ENCODE data around the gene CRABP1. TPM values are rescaled to one million over a fixed set of nuclear protein-coding genes. Genes with fewer than 3 reads are reported as not detected.

Gene CRABP1
- polyA plus RNA-seq, 1 donor from 2014 or later, result 7.0 TPM

DNA sequence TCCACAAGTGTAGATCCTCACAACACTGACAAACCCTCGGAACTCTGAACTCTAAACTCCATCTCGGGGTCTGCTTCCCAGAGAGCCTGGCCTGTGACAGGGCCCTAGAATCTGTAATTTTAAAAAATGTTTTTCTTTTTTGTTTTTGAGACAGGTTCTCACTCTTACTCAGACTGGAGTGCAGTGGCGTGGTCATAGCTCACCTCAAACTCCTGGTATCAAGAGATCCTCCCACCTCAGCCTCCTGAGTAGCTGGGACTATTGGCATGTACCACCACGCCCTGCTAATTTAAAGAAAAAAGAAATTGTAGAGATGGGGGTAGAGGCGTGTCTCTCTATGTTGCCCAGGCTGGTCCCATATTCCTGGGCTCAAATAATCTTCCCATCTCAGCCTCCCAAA lies 26.2 kb downstream of the CRABP1 start:
- no peak for TF ChIP-seq MXI1 (conservative IDR thresholded peaks at IDR 0.05; ENCODE audit: poor library complexity, severe bottlenecking)
- TF ChIP-seq, protein P1, sequence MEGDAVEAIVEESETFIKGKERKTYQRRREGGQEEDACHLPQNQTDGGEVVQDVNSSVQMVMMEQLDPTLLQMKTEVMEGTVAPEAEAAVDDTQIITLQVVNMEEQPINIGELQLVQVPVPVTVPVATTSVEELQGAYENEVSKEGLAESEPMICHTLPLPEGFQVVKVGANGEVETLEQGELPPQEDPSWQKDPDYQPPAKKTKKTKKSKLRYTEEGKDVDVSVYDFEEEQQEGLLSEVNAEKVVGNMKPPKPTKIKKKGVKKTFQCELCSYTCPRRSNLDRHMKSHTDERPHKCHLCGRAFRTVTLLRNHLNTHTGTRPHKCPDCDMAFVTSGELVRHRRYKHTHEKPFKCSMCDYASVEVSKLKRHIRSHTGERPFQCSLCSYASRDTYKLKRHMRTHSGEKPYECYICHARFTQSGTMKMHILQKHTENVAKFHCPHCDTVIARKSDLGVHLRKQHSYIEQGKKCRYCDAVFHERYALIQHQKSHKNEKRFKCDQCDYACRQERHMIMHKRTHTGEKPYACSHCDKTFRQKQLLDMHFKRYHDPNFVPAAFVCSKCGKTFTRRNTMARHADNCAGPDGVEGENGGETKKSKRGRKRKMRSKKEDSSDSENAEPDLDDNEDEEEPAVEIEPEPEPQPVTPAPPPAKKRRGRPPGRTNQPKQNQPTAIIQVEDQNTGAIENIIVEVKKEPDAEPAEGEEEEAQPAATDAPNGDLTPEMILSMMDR (IDR thresholded peaks at IDR 0.05; ENCODE audit: poor library complexity, severe bottlenecking), result no peak
- no peak for TF ChIP-seq POLR2AphosphoS5 (IDR thresholded peaks at IDR 0.05)
- no peak for TF ChIP-seq SMC3 (conservative IDR thresholded peaks at IDR 0.05; ENCODE audit: poor library complexity)
- TF ChIP-seq, protein P2, sequence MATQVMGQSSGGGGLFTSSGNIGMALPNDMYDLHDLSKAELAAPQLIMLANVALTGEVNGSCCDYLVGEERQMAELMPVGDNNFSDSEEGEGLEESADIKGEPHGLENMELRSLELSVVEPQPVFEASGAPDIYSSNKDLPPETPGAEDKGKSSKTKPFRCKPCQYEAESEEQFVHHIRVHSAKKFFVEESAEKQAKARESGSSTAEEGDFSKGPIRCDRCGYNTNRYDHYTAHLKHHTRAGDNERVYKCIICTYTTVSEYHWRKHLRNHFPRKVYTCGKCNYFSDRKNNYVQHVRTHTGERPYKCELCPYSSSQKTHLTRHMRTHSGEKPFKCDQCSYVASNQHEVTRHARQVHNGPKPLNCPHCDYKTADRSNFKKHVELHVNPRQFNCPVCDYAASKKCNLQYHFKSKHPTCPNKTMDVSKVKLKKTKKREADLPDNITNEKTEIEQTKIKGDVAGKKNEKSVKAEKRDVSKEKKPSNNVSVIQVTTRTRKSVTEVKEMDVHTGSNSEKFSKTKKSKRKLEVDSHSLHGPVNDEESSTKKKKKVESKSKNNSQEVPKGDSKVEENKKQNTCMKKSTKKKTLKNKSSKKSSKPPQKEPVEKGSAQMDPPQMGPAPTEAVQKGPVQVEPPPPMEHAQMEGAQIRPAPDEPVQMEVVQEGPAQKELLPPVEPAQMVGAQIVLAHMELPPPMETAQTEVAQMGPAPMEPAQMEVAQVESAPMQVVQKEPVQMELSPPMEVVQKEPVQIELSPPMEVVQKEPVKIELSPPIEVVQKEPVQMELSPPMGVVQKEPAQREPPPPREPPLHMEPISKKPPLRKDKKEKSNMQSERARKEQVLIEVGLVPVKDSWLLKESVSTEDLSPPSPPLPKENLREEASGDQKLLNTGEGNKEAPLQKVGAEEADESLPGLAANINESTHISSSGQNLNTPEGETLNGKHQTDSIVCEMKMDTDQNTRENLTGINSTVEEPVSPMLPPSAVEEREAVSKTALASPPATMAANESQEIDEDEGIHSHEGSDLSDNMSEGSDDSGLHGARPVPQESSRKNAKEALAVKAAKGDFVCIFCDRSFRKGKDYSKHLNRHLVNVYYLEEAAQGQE (IDR thresholded peaks at IDR 0.05; ENCODE audit: borderline replicate concordance), result no peak
- TF ChIP-seq RAD21 (conservative IDR thresholded peaks at IDR 0.05), result no peak
- no peak for TF ChIP-seq EP300 (conservative IDR thresholded peaks at IDR 0.05; ENCODE audit: poor library complexity, severe bottlenecking)
- no peak for TF ChIP-seq TAF1 (IDR thresholded peaks at IDR 0.05; ENCODE audit: low read depth)
- no peak for TF ChIP-seq EZH2 (IDR thresholded peaks at IDR 0.05; ENCODE audit: borderline replicate concordance, insufficient read depth, low read length, poor library complexity, severe bottlenecking)
- no peak overlapping the region for H3K4me3 ChIP-seq (ENCODE audit: low read length)

DNA sequence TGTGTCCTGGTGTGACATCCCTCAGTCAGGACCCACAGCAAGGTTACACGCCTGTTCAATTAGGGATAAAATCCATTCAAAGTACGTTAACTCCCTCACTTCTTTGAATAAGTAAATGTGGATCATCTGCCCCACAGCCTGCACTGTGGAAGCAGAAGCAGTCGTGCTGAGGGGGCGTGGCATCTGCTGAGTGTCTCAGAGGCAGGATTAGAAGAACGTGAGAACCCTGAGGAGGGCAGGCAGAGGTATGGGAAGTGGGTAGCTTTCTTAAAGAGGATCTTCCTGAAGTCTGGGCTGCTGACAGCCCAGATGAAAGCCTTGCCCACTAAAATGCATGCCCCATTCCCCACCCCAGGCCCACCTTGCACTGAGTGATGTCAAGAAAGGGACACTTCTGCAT lies 28.5 kb downstream of the CRABP1 start:
- Histone ChIP-seq H2AFZ (ENCODE audit: low read depth, low read length) (no peak overlapping the region), H3K79me2 (replicated peaks; ENCODE audit: insufficient read depth, low read length) (no peaks in the 10 kb centered on the region), H3K36me3 (ENCODE audit: insufficient read depth, low read length) (no peaks in the 10 kb centered on the region), H3K27me3 (ENCODE audit: insufficient read depth, low read depth, low read length) (no peaks in the 10 kb centered on the region), H3K4me2 (ENCODE audit: low read length) (no peak overlapping the region), H4K20me1 (ENCODE audit: insufficient read depth) (no peaks in the 10 kb centered on the region), H3K4me3 (ENCODE audit: low read length) (no peak overlapping the region), H3K9me2 (ENCODE audit: insufficient read depth, low read length) (no peaks in the 10 kb centered on the region), H3K9me3 (ENCODE audit: low read length) (no peaks in the 10 kb centered on the region), H3K9ac (ENCODE audit: low read length) (no peak overlapping the region), H3F3A (ENCODE audit: insufficient read depth, low read length, poor library complexity, severe bottlenecking) (no peaks in the 10 kb centered on the region), H3K27ac (ENCODE audit: low read length) (no peak overlapping the region)
- TF ChIP-seq SMC3 (conservative IDR thresholded peaks at IDR 0.05; ENCODE audit: poor library complexity) (no peak), RAD21 (conservative IDR thresholded peaks at IDR 0.05) (no peak), EZH2 (IDR thresholded peaks at IDR 0.05; ENCODE audit: borderline replicate concordance, insufficient read depth, low read length, poor library complexity, severe bottlenecking) (no peak), POLR2AphosphoS5 (IDR thresholded peaks at IDR 0.05) (no peak), EP300 (conservative IDR thresholded peaks at IDR 0.05; ENCODE audit: poor library complexity, severe bottlenecking) (no peak), MXI1 (conservative IDR thresholded peaks at IDR 0.05; ENCODE audit: poor library complexity, severe bottlenecking) (no peak), TAF1 (IDR thresholded peaks at IDR 0.05; ENCODE audit: low read depth) (no peak)
- TF ChIP-seq, protein P1 (IDR thresholded peaks at IDR 0.05; ENCODE audit: poor library complexity, severe bottlenecking), result no peak
- TF ChIP-seq, protein P2 (IDR thresholded peaks at IDR 0.05; ENCODE audit: borderline replicate concordance), result no peak

More for the DNA sequence above, 26.2 kb downstream of the CRABP1 start:
- no peaks in the 10 kb centered on the region for H3K79me2 ChIP-seq (replicated peaks; ENCODE audit: insufficient read depth, low read length)
- H3K9ac ChIP-seq (ENCODE audit: low read length), result no peak overlapping the region
- no peak overlapping the region for H2AFZ ChIP-seq (ENCODE audit: low read depth, low read length)
- H3K9me3 ChIP-seq (ENCODE audit: low read length), result no peaks in the 10 kb centered on the region
- no peak overlapping the region for H3K27ac ChIP-seq (ENCODE audit: low read length)
- H3K36me3 ChIP-seq (ENCODE audit: insufficient read depth, low read length), result no peaks in the 10 kb centered on the region
- no peaks in the 10 kb centered on the region for H3K27me3 ChIP-seq (ENCODE audit: insufficient read depth, low read depth, low read length)
- H3K4me2 ChIP-seq (ENCODE audit: low read length), result no peak overlapping the region
- no peaks in the 10 kb centered on the region for H3F3A ChIP-seq (ENCODE audit: insufficient read depth, low read length, poor library complexity, severe bottlenecking)
- H3K9me2 ChIP-seq (ENCODE audit: insufficient read depth, low read length), result no peaks in the 10 kb centered on the region
- H4K20me1 ChIP-seq (ENCODE audit: insufficient read depth), result no peaks in the 10 kb centered on the region

Data from neural cell (in vitro differentiated cells).